CD14-positive monocyte (primary cell): Measurements from ENCODE around the gene DOK4. TPM values are rescaled to one million over a fixed set of nuclear protein-coding genes. Genes with fewer than 3 reads are reported as not detected.

Source experiments
- DNase-seq, 3 donors: peaks; one replicate each; pipeline ENCODE4 v3.0.0-alpha.2; 2011 to 2022
- H2AFZ ChIP-seq: 2 replicates; pipeline ENCODE4 v1.6.0; 2012; ENCODE audit warnings: mild to moderate bottlenecking, low read depth, low read length, inconsistent platforms; ENCODE audit not compliant: insufficient read depth, poor library complexity, severe bottlenecking
- H3K27ac ChIP-seq, 2 donors: 1 replicate in 1 of 2; 2 replicates in 1 of 2; pipeline ENCODE4 v1.5.1; 2012 to 2013; ENCODE audit warnings: low read length in 2 of 2, control low read depth in 1 of 2, inconsistent platforms in 1 of 2, low read depth in 1 of 2, mild to moderate bottlenecking in 1 of 2
- H3K27me3 ChIP-seq, 2 donors: one replicate each; pipeline versions ENCODE4 v1.6.0 to v1.6.1; 2011 to 2013; ENCODE audit warnings: low read length in 2 of 2; ENCODE audit not compliant: control insufficient read depth in 2 of 2, insufficient read depth in 2 of 2
- H3K36me3 ChIP-seq, 2 donors: replicated peaks in 1 of 2; 1 replicate in 1 of 2; 2 replicates in 1 of 2; pipeline versions ENCODE4 v1.5.1 to v1.6.1; 2012 to 2013; ENCODE audit warnings: low read length in 2 of 2, control low read depth in 1 of 2, inconsistent platforms in 1 of 2, mild to moderate bottlenecking in 1 of 2; ENCODE audit not compliant: insufficient read depth in 2 of 2, control insufficient read depth in 1 of 2
- H3K4me1 ChIP-seq, 2 donors: 1 replicate in 1 of 2; 2 replicates in 1 of 2; pipeline versions ENCODE4 v1.5.1 to v1.6.1; 2012 to 2013; ENCODE audit warnings: low read length in 2 of 2, control low read depth in 1 of 2, inconsistent platforms in 1 of 2, mild to moderate bottlenecking in 1 of 2, moderate library complexity in 1 of 2; ENCODE audit not compliant: insufficient read depth in 2 of 2, control insufficient read depth in 1 of 2
- H3K4me2 ChIP-seq: replicated peaks from 2 replicates; pipeline ENCODE3; 2012; ENCODE audit warnings: low read length, moderate library complexity, mild to moderate bottlenecking; ENCODE audit not compliant: poor library complexity, severe bottlenecking; ENCODE audit errors: extremely low read depth
- H3K4me3 ChIP-seq, 3 experiments: fragments of 200-600 bp in 1 of 3; sonication (generic) in 1 of 3; replicated peaks in 1 of 3; 1 replicate in 2 of 3; 2 replicates in 1 of 3; pipeline ENCODE4 v1.5.1; 2011 to 2013; ENCODE audit warnings: low read length in 3 of 3, mild to moderate bottlenecking in 3 of 3, control low read depth in 2 of 3, low read depth in 2 of 3, inconsistent platforms in 1 of 3, moderate library complexity in 1 of 3
- H3K79me2 ChIP-seq: 2 replicates; pipeline ENCODE4 v1.6.0; 2012; ENCODE audit warnings: mild to moderate bottlenecking, control low read depth, inconsistent platforms, low read length, moderate library complexity; ENCODE audit not compliant: insufficient read depth
- H3K9ac ChIP-seq: 2 replicates; pipeline ENCODE4 v1.6.0; 2017; ENCODE audit warnings: low read length, mild to moderate bottlenecking; ENCODE audit not compliant: insufficient read depth, poor library complexity, severe bottlenecking
- H3K9me3 ChIP-seq, 2 donors: replicated peaks in 1 of 2; 1 replicate in 1 of 2; 2 replicates in 1 of 2; pipeline versions ENCODE4 v1.5.1 to v1.6.1; 2012 to 2013; ENCODE audit warnings: low read length in 2 of 2, control low read depth in 1 of 2; ENCODE audit not compliant: control insufficient read depth in 1 of 2, insufficient read depth in 1 of 2
- H4K20me1 ChIP-seq: 2 replicates; pipeline ENCODE4 v1.6.0; 2012; ENCODE audit warnings: mild to moderate bottlenecking, low read length, control low read depth, moderate library complexity; ENCODE audit not compliant: insufficient read depth
- H3K27ac Mint-ChIP-seq, 7 donors: one replicate each; pipeline ENCODE4 v1.8.0; 2020; ENCODE audit warnings: mild to moderate bottlenecking in 7 of 7, mixed read lengths in 7 of 7, moderate library complexity in 6 of 7, inconsistent platforms in 2 of 7
- H3K27me3 Mint-ChIP-seq, 3 donors: one replicate each; pipeline ENCODE4 v1.8.0; 2021 to 2022; ENCODE audit warnings: low read depth in 3 of 3, mild to moderate bottlenecking in 3 of 3, mixed read lengths in 3 of 3, moderate library complexity in 3 of 3, inconsistent platforms in 1 of 3
- H3K36me3 Mint-ChIP-seq, 2 donors: one replicate each; pipeline ENCODE4 v1.8.0; 2020; ENCODE audit warnings: mixed read lengths in 2 of 2, inconsistent platforms in 1 of 2, mild to moderate bottlenecking in 1 of 2
- H3K4me1 Mint-ChIP-seq: one replicate; pipeline ENCODE4 v1.8.0; 2020; ENCODE audit warnings: mild to moderate bottlenecking, mixed read lengths
- H3K4me3 Mint-ChIP-seq, 2 donors: one replicate each; pipeline ENCODE4 v1.8.0; 2020; ENCODE audit warnings: mild to moderate bottlenecking in 2 of 2, mixed read lengths in 2 of 2, moderate library complexity in 1 of 2
- H3K9me3 Mint-ChIP-seq, 7 donors: one replicate each; pipeline ENCODE4 v1.8.0; 2020 to 2022; ENCODE audit warnings: mixed read lengths in 7 of 7, mild to moderate bottlenecking in 6 of 7, moderate library complexity in 6 of 7, inconsistent platforms in 2 of 7
- CTCF ChIP-seq: fragments of 200-600 bp; IDR thresholded peaks from one replicate; pipeline ENCODE4 v1.8.0; 2022; ENCODE audit warnings: antibody characterized with exemption, mild to moderate bottlenecking
- WGBS: methylation state at CpG from one replicate; pipeline ENCODE4 v1.1.5; 2013; ENCODE audit warnings: missing lambda C conversion rate; ENCODE audit not compliant: insufficient coverage; 5-methylcytosine and 5-hydroxymethylcytosine counted together
- intact Hi-C, 2 donors: fragments of 100-400 bp; cut with micrococcal nuclease; formaldehyde crosslinking; loops; one replicate each; pipeline versions ENCODE4 v1.15.0 to v1.15.1; 2023
- polyA plus RNA-seq, 3 donors: library from polyadenylated mRNA; depleted of rRNA in 1 of 3; unstranded in 2 of 3; stranded (reverse) in 1 of 3; fragments of 300-500 nt in 2 of 3; fragments of >200 nt in 1 of 3; fragmentation: Illumina TruSeq in 2 of 3; gene quantifications; 1 replicate in 2 of 3; 2 replicates in 1 of 3; pipeline ENCODE4 v1.2.3, GENCODE V29; 2012 to 2021

DOK4 gene
- polyA plus RNA-seq, 3 donors: 0.09 to 0.17 TPM; not detected in 1

DNA sequence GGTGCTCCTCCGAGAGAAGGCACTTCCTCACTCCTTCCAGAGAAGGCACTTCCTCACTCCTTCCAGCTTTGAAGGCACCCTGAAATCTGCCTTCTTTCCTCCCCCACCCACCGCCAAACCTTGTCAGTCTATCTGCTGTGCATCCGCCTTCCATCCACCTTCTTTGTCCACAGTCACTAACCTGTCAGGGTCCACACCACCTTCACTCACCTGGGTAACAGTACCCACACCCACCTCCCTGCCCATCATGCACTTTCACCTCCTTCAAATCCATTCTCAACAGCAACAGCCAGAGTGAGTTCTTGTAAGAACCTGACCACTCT, 44.9 kb upstream of the DOK4 start:
- peaks cover 3% of the 10 kb centered on the region for H4K20me1 ChIP-seq
- no peak overlapping the region for H3K4me2 ChIP-seq
- peaks cover 60 to 79% (median 62%) of the 10 kb centered on the region in 3 donors for H3K27me3 Mint-ChIP-seq
- no peaks in the 10 kb centered on the region for H3K79me2 ChIP-seq
- WGBS: 47% methylated on average over 3 of the region's 3 CpGs
- intact Hi-C loops: no loop called here
- H3K4me1 Mint-ChIP-seq: peaks cover 52% of the 10 kb centered on the region
- peaks cover 35 to 52% of the 10 kb centered on the region in 2 donors for H3K4me1 ChIP-seq
- no peak overlapping the region for H3K4me3 ChIP-seq
- no peak overlapping the region for H3K27ac ChIP-seq
- no peak for TF ChIP-seq CTCF
- H3K27ac Mint-ChIP-seq: peak overlapping the region in 3 of 7 donors; percentile 48 to 64 (median 58)
- peaks cover 6 to 62% of the 10 kb centered on the region in 2 donors for H3K27me3 ChIP-seq
- H3K4me3 Mint-ChIP-seq: peak overlapping the region in 1 of 2 donors; percentile 89
- no peaks in the 10 kb centered on the region for H3K9me3 ChIP-seq
- no peak overlapping the region for H2AFZ ChIP-seq
- H3K36me3 Mint-ChIP-seq: peaks cover 0 to 7% of the 10 kb centered on the region in 2 donors
- H3K9me3 Mint-ChIP-seq: peaks cover 0 to 14% (median 4%) of the 10 kb centered on the region in 7 donors
- H3K9ac ChIP-seq: no peak overlapping the region
- DNase-seq: peak in 1 of 3 donors; percentile 27
- no peaks in the 10 kb centered on the region for H3K36me3 ChIP-seq

DNA sequence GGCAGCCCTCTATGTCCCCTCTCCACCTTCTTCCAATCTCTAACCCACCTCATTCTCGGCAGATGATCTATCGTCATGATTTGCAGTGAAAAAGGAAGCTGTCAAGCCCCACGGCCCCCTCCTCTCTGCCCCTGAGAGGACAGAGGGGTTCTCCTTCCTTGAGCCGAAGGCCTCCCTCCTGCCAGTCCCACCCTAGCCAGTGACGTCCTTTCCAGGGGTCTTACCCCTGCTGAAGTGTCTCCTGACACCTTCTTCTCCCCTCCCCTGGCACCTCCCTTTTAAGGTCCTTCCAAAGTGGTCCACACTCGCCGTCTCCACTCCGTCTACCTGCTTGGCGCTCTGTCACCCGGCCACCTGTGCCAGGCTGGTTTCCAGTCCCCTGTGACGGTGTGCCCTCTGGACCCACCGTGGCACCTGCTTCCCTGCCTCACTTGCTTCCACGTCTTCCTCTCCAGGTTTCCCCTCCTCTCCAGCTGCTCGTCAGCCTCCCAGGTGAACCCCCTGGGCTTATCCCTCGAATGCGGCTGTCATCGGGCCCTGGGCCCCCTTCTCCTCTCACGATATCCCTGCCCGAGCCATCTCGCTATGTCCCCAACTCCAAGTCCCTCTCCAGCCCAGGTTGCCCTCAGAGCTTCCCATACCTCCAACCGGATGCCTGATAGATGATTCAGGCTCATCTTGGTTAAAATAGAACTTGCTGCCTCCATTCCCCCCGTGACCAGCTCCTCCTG, 44.4 kb upstream of the DOK4 start:
- WGBS: 56% methylated on average over 21 of the region's 22 CpGs
- Histone ChIP-seq H3K9ac (no peak overlapping the region), H3K4me3 (peak overlapping the region in 1 of 3 experiments; percentile 25)

More for the DNA sequence above, 44.4 kb upstream of the DOK4 start:
- no peaks in the 10 kb centered on the region for H3K9me3 ChIP-seq
- Mint-ChIP-seq H3K27ac (peak overlapping the region in 6 of 7 donors; percentile 19 to 70 (median 52)), H3K27me3 (peaks cover 56 to 76% (median 61%) of the 10 kb centered on the region in 3 donors), H3K9me3 (peaks cover 0 to 13% (median 4%) of the 10 kb centered on the region in 7 donors), H3K4me3 (peak overlapping the region; percentile 39 to 89), H3K36me3 (peaks cover 0 to 7% of the 10 kb centered on the region in 2 donors), H3K4me1 (peaks cover 53% of the 10 kb centered on the region)
- no peak overlapping the region for H3K27ac ChIP-seq
- DNase-seq: peak in 1 of 3 donors; percentile 18
- intact Hi-C loops: no loop called here
- H3K79me2 ChIP-seq: no peaks in the 10 kb centered on the region
- H3K4me1 ChIP-seq: peaks cover 37 to 54% of the 10 kb centered on the region in 2 donors
- H2AFZ ChIP-seq: no peak overlapping the region
- H3K36me3 ChIP-seq: no peaks in the 10 kb centered on the region
- H3K4me2 ChIP-seq: peak overlapping the region; percentile 14
- no peak for TF ChIP-seq CTCF
- H4K20me1 ChIP-seq: peaks cover 3% of the 10 kb centered on the region
- H3K27me3 ChIP-seq: peaks cover 6 to 61% of the 10 kb centered on the region in 2 donors
